CD14-positive monocyte (primary cell): ENCODE results near the gene CEP89. TPM values are rescaled to one million over a fixed set of nuclear protein-coding genes. Genes with fewer than 3 reads are reported as not detected.

Source experiments
- DNase-seq, 3 donors: peaks; one replicate each; pipeline ENCODE4 v3.0.0-alpha.2; 2011 to 2022
- H2AFZ ChIP-seq: 2 replicates; pipeline ENCODE4 v1.6.0; 2012; ENCODE audit warnings: mild to moderate bottlenecking, low read depth, low read length, inconsistent platforms; ENCODE audit not compliant: insufficient read depth, poor library complexity, severe bottlenecking
- H3K27ac ChIP-seq, 2 donors: 1 replicate in 1 of 2; 2 replicates in 1 of 2; pipeline ENCODE4 v1.5.1; 2012 to 2013; ENCODE audit warnings: low read length in 2 of 2, control low read depth in 1 of 2, inconsistent platforms in 1 of 2, low read depth in 1 of 2, mild to moderate bottlenecking in 1 of 2
- H3K27me3 ChIP-seq, 2 donors: one replicate each; pipeline versions ENCODE4 v1.6.0 to v1.6.1; 2011 to 2013; ENCODE audit warnings: low read length in 2 of 2; ENCODE audit not compliant: control insufficient read depth in 2 of 2, insufficient read depth in 2 of 2
- H3K36me3 ChIP-seq, 2 donors: replicated peaks in 1 of 2; 1 replicate in 1 of 2; 2 replicates in 1 of 2; pipeline versions ENCODE4 v1.5.1 to v1.6.1; 2012 to 2013; ENCODE audit warnings: low read length in 2 of 2, control low read depth in 1 of 2, inconsistent platforms in 1 of 2, mild to moderate bottlenecking in 1 of 2; ENCODE audit not compliant: insufficient read depth in 2 of 2, control insufficient read depth in 1 of 2
- H3K4me1 ChIP-seq, 2 donors: 1 replicate in 1 of 2; 2 replicates in 1 of 2; pipeline versions ENCODE4 v1.5.1 to v1.6.1; 2012 to 2013; ENCODE audit warnings: low read length in 2 of 2, control low read depth in 1 of 2, inconsistent platforms in 1 of 2, mild to moderate bottlenecking in 1 of 2, moderate library complexity in 1 of 2; ENCODE audit not compliant: insufficient read depth in 2 of 2, control insufficient read depth in 1 of 2
- H3K4me2 ChIP-seq: replicated peaks from 2 replicates; pipeline ENCODE3; 2012; ENCODE audit warnings: low read length, moderate library complexity, mild to moderate bottlenecking; ENCODE audit not compliant: poor library complexity, severe bottlenecking; ENCODE audit errors: extremely low read depth
- H3K4me3 ChIP-seq, 3 experiments: fragments of 200-600 bp in 1 of 3; sonication (generic) in 1 of 3; replicated peaks in 1 of 3; 1 replicate in 2 of 3; 2 replicates in 1 of 3; pipeline ENCODE4 v1.5.1; 2011 to 2013; ENCODE audit warnings: low read length in 3 of 3, mild to moderate bottlenecking in 3 of 3, control low read depth in 2 of 3, low read depth in 2 of 3, inconsistent platforms in 1 of 3, moderate library complexity in 1 of 3
- H3K79me2 ChIP-seq: 2 replicates; pipeline ENCODE4 v1.6.0; 2012; ENCODE audit warnings: mild to moderate bottlenecking, control low read depth, inconsistent platforms, low read length, moderate library complexity; ENCODE audit not compliant: insufficient read depth
- H3K9ac ChIP-seq: 2 replicates; pipeline ENCODE4 v1.6.0; 2017; ENCODE audit warnings: low read length, mild to moderate bottlenecking; ENCODE audit not compliant: insufficient read depth, poor library complexity, severe bottlenecking
- H3K9me3 ChIP-seq, 2 donors: replicated peaks in 1 of 2; 1 replicate in 1 of 2; 2 replicates in 1 of 2; pipeline versions ENCODE4 v1.5.1 to v1.6.1; 2012 to 2013; ENCODE audit warnings: low read length in 2 of 2, control low read depth in 1 of 2; ENCODE audit not compliant: control insufficient read depth in 1 of 2, insufficient read depth in 1 of 2
- H4K20me1 ChIP-seq: 2 replicates; pipeline ENCODE4 v1.6.0; 2012; ENCODE audit warnings: mild to moderate bottlenecking, low read length, control low read depth, moderate library complexity; ENCODE audit not compliant: insufficient read depth
- H3K27ac Mint-ChIP-seq, 7 donors: one replicate each; pipeline ENCODE4 v1.8.0; 2020; ENCODE audit warnings: mild to moderate bottlenecking in 7 of 7, mixed read lengths in 7 of 7, moderate library complexity in 6 of 7, inconsistent platforms in 2 of 7
- H3K27me3 Mint-ChIP-seq, 3 donors: one replicate each; pipeline ENCODE4 v1.8.0; 2021 to 2022; ENCODE audit warnings: low read depth in 3 of 3, mild to moderate bottlenecking in 3 of 3, mixed read lengths in 3 of 3, moderate library complexity in 3 of 3, inconsistent platforms in 1 of 3
- H3K36me3 Mint-ChIP-seq, 2 donors: one replicate each; pipeline ENCODE4 v1.8.0; 2020; ENCODE audit warnings: mixed read lengths in 2 of 2, inconsistent platforms in 1 of 2, mild to moderate bottlenecking in 1 of 2
- H3K4me1 Mint-ChIP-seq: one replicate; pipeline ENCODE4 v1.8.0; 2020; ENCODE audit warnings: mild to moderate bottlenecking, mixed read lengths
- H3K4me3 Mint-ChIP-seq, 2 donors: one replicate each; pipeline ENCODE4 v1.8.0; 2020; ENCODE audit warnings: mild to moderate bottlenecking in 2 of 2, mixed read lengths in 2 of 2, moderate library complexity in 1 of 2
- H3K9me3 Mint-ChIP-seq, 7 donors: one replicate each; pipeline ENCODE4 v1.8.0; 2020 to 2022; ENCODE audit warnings: mixed read lengths in 7 of 7, mild to moderate bottlenecking in 6 of 7, moderate library complexity in 6 of 7, inconsistent platforms in 2 of 7
- WGBS: methylation state at CpG from one replicate; pipeline ENCODE4 v1.1.5; 2013; ENCODE audit warnings: missing lambda C conversion rate; ENCODE audit not compliant: insufficient coverage; 5-methylcytosine and 5-hydroxymethylcytosine counted together
- intact Hi-C, 2 donors: fragments of 100-400 bp; cut with micrococcal nuclease; formaldehyde crosslinking; loops; one replicate each; pipeline versions ENCODE4 v1.15.0 to v1.15.1; 2023
- polyA plus RNA-seq, 3 donors: library from polyadenylated mRNA; depleted of rRNA in 1 of 3; unstranded in 2 of 3; stranded (reverse) in 1 of 3; fragments of 300-500 nt in 2 of 3; fragments of >200 nt in 1 of 3; fragmentation: Illumina TruSeq in 2 of 3; gene quantifications; 1 replicate in 2 of 3; 2 replicates in 1 of 3; pipeline ENCODE4 v1.2.3, GENCODE V29; 2012 to 2021
- TF ChIP-seq, protein P1 (sequence below): fragments of 200-600 bp; IDR thresholded peaks from one replicate; pipeline ENCODE4 v1.8.0; 2022; ENCODE audit warnings: antibody characterized with exemption, mild to moderate bottlenecking

The CEP89 gene
- polyA plus RNA-seq, 3 donors, result 4.6 to 6.5 (median 4.7) TPM

DNA sequence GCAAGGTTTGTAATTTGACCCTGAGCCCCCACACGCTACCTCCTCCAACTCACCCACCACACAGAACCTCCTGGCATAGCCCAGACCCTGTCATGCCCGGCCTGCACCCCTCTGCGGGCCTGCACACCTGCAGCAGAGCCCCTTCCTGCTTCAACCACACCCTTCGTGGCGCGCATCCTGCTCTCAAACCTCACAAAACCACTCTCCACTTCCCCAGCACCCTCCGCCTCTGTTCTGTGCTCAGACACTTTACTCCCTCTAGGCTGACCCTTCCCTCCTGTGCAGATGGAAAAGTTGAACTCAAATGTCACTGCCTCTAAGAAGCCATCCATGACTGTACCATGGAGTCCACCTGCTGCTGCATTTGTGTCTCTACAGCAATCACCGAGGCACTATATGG is 28.8 kb upstream of the CEP89 start:
- intact Hi-C loops, result no loop called here
- 67% methylated on average over 7 of the region's 8 CpGs for WGBS
- TF ChIP-seq, protein P1, sequence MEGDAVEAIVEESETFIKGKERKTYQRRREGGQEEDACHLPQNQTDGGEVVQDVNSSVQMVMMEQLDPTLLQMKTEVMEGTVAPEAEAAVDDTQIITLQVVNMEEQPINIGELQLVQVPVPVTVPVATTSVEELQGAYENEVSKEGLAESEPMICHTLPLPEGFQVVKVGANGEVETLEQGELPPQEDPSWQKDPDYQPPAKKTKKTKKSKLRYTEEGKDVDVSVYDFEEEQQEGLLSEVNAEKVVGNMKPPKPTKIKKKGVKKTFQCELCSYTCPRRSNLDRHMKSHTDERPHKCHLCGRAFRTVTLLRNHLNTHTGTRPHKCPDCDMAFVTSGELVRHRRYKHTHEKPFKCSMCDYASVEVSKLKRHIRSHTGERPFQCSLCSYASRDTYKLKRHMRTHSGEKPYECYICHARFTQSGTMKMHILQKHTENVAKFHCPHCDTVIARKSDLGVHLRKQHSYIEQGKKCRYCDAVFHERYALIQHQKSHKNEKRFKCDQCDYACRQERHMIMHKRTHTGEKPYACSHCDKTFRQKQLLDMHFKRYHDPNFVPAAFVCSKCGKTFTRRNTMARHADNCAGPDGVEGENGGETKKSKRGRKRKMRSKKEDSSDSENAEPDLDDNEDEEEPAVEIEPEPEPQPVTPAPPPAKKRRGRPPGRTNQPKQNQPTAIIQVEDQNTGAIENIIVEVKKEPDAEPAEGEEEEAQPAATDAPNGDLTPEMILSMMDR, result no peak
- Histone ChIP-seq H3K27me3 (no peaks in the 10 kb centered on the region), H4K20me1 (no peaks in the 10 kb centered on the region), H3K4me1 (no peaks in the 10 kb centered on the region), H3K9me3 (no peaks in the 10 kb centered on the region), H3K4me3 (no peak overlapping the region), H3K27ac (no peak overlapping the region), H2AFZ (no peak overlapping the region), H3K36me3 (no peaks in the 10 kb centered on the region), H3K4me2 (no peak overlapping the region), H3K79me2 (no peaks in the 10 kb centered on the region), H3K9ac (no peak overlapping the region)
- Mint-ChIP-seq H3K9me3 (peaks cover 0 to 2% (median 0%) of the 10 kb centered on the region in 7 donors), H3K4me1 (no peaks in the 10 kb centered on the region), H3K27me3 (peaks cover 2 to 19% (median 5%) of the 10 kb centered on the region in 3 donors), H3K4me3 (no peak overlapping the region), H3K27ac (no peak overlapping the region), H3K36me3 (no peaks in the 10 kb centered on the region)
- DNase-seq, result no peak

DNA sequence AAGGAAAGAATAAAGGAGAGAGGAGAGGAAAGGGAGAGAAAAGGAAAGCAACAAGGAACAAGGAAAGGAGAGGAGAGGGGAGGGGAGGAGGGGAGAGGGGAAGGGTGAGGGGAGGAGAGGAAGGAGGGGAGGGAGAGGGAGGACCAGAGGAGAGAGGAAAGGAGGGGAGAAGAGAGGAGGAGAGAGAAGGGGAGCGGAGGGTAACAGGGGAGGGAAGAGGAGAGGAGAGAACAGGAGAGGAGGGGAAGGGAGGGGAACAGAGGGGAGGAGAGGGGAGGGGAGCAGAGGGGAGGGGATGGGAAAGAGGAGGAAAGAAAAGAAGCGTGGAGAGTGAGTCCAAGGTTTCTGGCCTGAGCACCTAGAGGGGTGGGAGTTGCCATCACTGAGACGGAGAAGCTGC is 27.0 kb upstream of the CEP89 start:
- DNase-seq, result no peak
- Mint-ChIP-seq H3K9me3 (peaks cover 0 to 2% (median 0%) of the 10 kb centered on the region in 7 donors), H3K36me3 (no peaks in the 10 kb centered on the region), H3K4me3 (no peak overlapping the region), H3K27me3 (peaks cover 0 to 21% (median 2%) of the 10 kb centered on the region in 3 donors), H3K27ac (no peak overlapping the region), H3K4me1 (no peaks in the 10 kb centered on the region)
- H3K36me3 ChIP-seq, result no peaks in the 10 kb centered on the region
- H4K20me1 ChIP-seq, result no peaks in the 10 kb centered on the region
- H3K4me2 ChIP-seq, result no peak overlapping the region
- intact Hi-C loops, result no loop called here
- no peak overlapping the region for H3K9ac ChIP-seq
- H3K27me3 ChIP-seq, result no peaks in the 10 kb centered on the region
- no peak overlapping the region for H3K27ac ChIP-seq
- H3K4me1 ChIP-seq, result no peaks in the 10 kb centered on the region
- no peak overlapping the region for H2AFZ ChIP-seq
- WGBS, result 89% methylated on average over 3 of the region's 3 CpGs
- H3K4me3 ChIP-seq, result no peak overlapping the region
- no peaks in the 10 kb centered on the region for H3K79me2 ChIP-seq
- TF ChIP-seq, protein P1, result no peak
- no peaks in the 10 kb centered on the region for H3K9me3 ChIP-seq
